ENCODE data around the gene SF3B3. TPM values are rescaled to one million over a fixed set of nuclear protein-coding genes. Genes with fewer than 3 reads are reported as not detected.

SF3B3 gene
- total RNA-seq, 2 donors from 2014 or later = 94.6 to 123 TPM

- no peak overlapping the region for H3K4me3 ChIP-seq
- H3K27ac ChIP-seq = no peak overlapping the region
- no peak for ATAC-seq (ENCODE audit: insufficient number of reproducible peaks, low FRiP score, low read depth)
Observed at GRCh38 chr16:70602831-70603230, 79.2 kb downstream of the SF3B3 start.

GRCh38 chr16:70604407-70605282 is 81.0 kb downstream of the SF3B3 start:
- DNase-seq (ENCODE audit: low spot score) = no peak
- Histone ChIP-seq H3K27ac (no peak overlapping the region), H3K4me3 (no peak overlapping the region), H3K9me3 (no peaks in the 10 kb centered on the region), H3K4me1 (ENCODE audit: control insufficient read depth in 1 of 2, low read depth in 2 of 2) (peaks cover 0 to 7% of the 10 kb centered on the region in 2 donors), H3K27me3 (replicated peaks; ENCODE audit: insufficient read depth) (no peaks in the 10 kb centered on the region), H3K36me3 (no peaks in the 10 kb centered on the region)
- TF ChIP-seq CTCF (IDR thresholded peaks at IDR 0.05) = no peak
- ATAC-seq (ENCODE audit: insufficient number of reproducible peaks, low FRiP score, low read depth) = no peak

More at GRCh38 chr16:70602831-70603230, 79.2 kb downstream of the SF3B3 start:
- H3K36me3 ChIP-seq = no peaks in the 10 kb centered on the region
- H3K9me3 ChIP-seq = no peaks in the 10 kb centered on the region
- no peaks in the 10 kb centered on the region for H3K27me3 ChIP-seq (replicated peaks; ENCODE audit: insufficient read depth)
- peaks cover 0 to 7% of the 10 kb centered on the region in 2 donors for H3K4me1 ChIP-seq (ENCODE audit: control insufficient read depth in 1 of 2, low read depth in 2 of 2)
- no peak for DNase-seq (ENCODE audit: low spot score)
- no peak for TF ChIP-seq CTCF (IDR thresholded peaks at IDR 0.05)

GRCh38 chr16:70605283-70605657 is 81.7 kb downstream of the SF3B3 start:
- H3K27me3 ChIP-seq (replicated peaks; ENCODE audit: insufficient read depth) = no peaks in the 10 kb centered on the region
- TF ChIP-seq CTCF (IDR thresholded peaks at IDR 0.05) = no peak
- H3K4me1 ChIP-seq (ENCODE audit: control insufficient read depth in 1 of 2, low read depth in 2 of 2) = peaks cover 0 to 10% of the 10 kb centered on the region in 2 donors

GRCh38 chr16:70608521-70608920 is 84.9 kb downstream of the SF3B3 start:
- H3K27me3 ChIP-seq (replicated peaks; ENCODE audit: insufficient read depth) = no peaks in the 10 kb centered on the region
- no peaks in the 10 kb centered on the region for H3K36me3 ChIP-seq
- no peaks in the 10 kb centered on the region for H3K9me3 ChIP-seq
- TF ChIP-seq CTCF (IDR thresholded peaks at IDR 0.05) = no peak
- no peak overlapping the region for H3K27ac ChIP-seq
- H3K4me1 ChIP-seq (ENCODE audit: control insufficient read depth in 1 of 2, low read depth in 2 of 2) = peaks cover 3 to 11% of the 10 kb centered on the region in 2 donors
- DNase-seq (ENCODE audit: low spot score) (no peak), ATAC-seq (ENCODE audit: insufficient number of reproducible peaks, low FRiP score, low read depth) (no peak)
- no peak overlapping the region for H3K4me3 ChIP-seq

More at GRCh38 chr16:70605283-70605657, 81.7 kb downstream of the SF3B3 start:
- H3K36me3 ChIP-seq = no peaks in the 10 kb centered on the region
- no peak overlapping the region for H3K27ac ChIP-seq
- H3K9me3 ChIP-seq = no peaks in the 10 kb centered on the region
- DNase-seq (ENCODE audit: low spot score) (no peak), ATAC-seq (ENCODE audit: insufficient number of reproducible peaks, low FRiP score, low read depth) (no peak)
- no peak overlapping the region for H3K4me3 ChIP-seq

GRCh38 chr16:70610273-70611223 is 86.9 kb downstream of the SF3B3 start:
- Histone ChIP-seq H3K9me3 (no peaks in the 10 kb centered on the region), H3K27me3 (replicated peaks; ENCODE audit: insufficient read depth) (no peaks in the 10 kb centered on the region), H3K27ac (no peak overlapping the region), H3K4me1 (ENCODE audit: control insufficient read depth in 1 of 2, low read depth in 2 of 2) (peaks cover 3 to 11% of the 10 kb centered on the region in 2 donors), H3K36me3 (no peaks in the 10 kb centered on the region), H3K4me3 (peak overlapping the region; percentile 17)
- DNase-seq (ENCODE audit: low spot score) = no peak
- no peak for TF ChIP-seq CTCF (IDR thresholded peaks at IDR 0.05)
- ATAC-seq (ENCODE audit: insufficient number of reproducible peaks, low FRiP score, low read depth) = no peak

Data from thoracic aorta (tissue), 2 donors.